ENCODE results near the gene LRRC75A. TPM values are rescaled to one million over a fixed set of nuclear protein-coding genes. Genes with fewer than 3 reads are reported as not detected.
"Not testable (repeated sequence)": the region's sequence is repeated elsewhere in the genome, so short reads cannot be mapped to it uniquely, and the experiment has no call there.

The LRRC75A gene
- polyA plus RNA-seq, 3 donors, result 1.0 to 2.4 (median 1.4) TPM

DNA sequence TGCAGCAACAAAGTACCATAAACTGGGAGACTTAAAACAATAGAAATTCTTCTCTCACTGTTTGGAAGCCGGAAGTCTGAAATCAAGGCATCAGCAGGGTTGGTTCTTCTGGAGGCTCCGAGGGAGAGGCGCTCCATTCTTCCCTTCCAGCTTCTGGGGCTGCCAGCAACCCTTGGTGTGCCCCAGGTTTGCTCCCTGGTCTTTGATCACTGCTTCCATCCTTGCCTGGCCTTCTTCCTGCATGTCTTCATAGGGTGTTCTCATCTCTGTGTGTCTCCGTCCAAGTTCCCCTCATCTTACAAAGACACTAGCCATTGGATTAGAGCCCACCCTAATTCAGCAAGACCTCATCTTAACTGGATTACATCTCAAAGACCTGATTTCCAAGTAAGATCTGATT, 35.3 kb upstream of the LRRC75A start:
- Mint-ChIP-seq H3K27me3 (ENCODE audit: low read depth in 3 of 3) (peaks cover 19 to 28% (median 25%) of the 10 kb centered on the region in 3 donors), H3K36me3 (no peaks in the 10 kb centered on the region), H3K9me3 (peaks cover 0 to 2% (median 0%) of the 10 kb centered on the region in 7 donors), H3K4me1 (no peaks in the 10 kb centered on the region), H3K4me3 (no peak overlapping the region), H3K27ac (no peak overlapping the region)
- Histone ChIP-seq H3K27me3 (ENCODE audit: control insufficient read depth in 2 of 2, insufficient read depth in 2 of 2, low read length in 2 of 2) (peaks cover 0 to 10% of the 10 kb centered on the region in 2 donors), H3K4me1 (ENCODE audit: control insufficient read depth in 1 of 2, insufficient read depth in 2 of 2, low read length in 2 of 2) (no peaks in the 10 kb centered on the region), H3K9me3 (replicated peaks in 1 of 2; ENCODE audit: control insufficient read depth in 1 of 2, insufficient read depth in 1 of 2, low read length in 2 of 2) (no peaks in the 10 kb centered on the region), H3K27ac (ENCODE audit: low read depth in 1 of 2, low read length in 2 of 2) (no peak overlapping the region), H3K9ac (ENCODE audit: insufficient read depth, low read length, poor library complexity, severe bottlenecking) (no peak overlapping the region), H4K20me1 (ENCODE audit: insufficient read depth, low read length) (no peaks in the 10 kb centered on the region), H3K36me3 (replicated peaks in 1 of 2; ENCODE audit: control insufficient read depth in 1 of 2, insufficient read depth in 2 of 2, low read length in 2 of 2) (no peaks in the 10 kb centered on the region), H3K79me2 (ENCODE audit: insufficient read depth, low read length) (no peaks in the 10 kb centered on the region), H2AFZ (ENCODE audit: insufficient read depth, low read depth, low read length, poor library complexity, severe bottlenecking) (peak overlapping the region; percentile 17), H3K4me2 (replicated peaks; ENCODE audit: extremely low read depth, low read length, poor library complexity, severe bottlenecking) (no peak overlapping the region), H3K4me3 (replicated peaks in 1 of 3; ENCODE audit: low read depth in 2 of 3, low read length in 3 of 3) (no peak overlapping the region)
- no peak for DNase-seq
- intact Hi-C loops (cut with micrococcal nuclease), result no loop called here
- 90% methylated on average over 3 of the region's 4 CpGs for WGBS (ENCODE audit: insufficient coverage)
- TF ChIP-seq, protein P1, sequence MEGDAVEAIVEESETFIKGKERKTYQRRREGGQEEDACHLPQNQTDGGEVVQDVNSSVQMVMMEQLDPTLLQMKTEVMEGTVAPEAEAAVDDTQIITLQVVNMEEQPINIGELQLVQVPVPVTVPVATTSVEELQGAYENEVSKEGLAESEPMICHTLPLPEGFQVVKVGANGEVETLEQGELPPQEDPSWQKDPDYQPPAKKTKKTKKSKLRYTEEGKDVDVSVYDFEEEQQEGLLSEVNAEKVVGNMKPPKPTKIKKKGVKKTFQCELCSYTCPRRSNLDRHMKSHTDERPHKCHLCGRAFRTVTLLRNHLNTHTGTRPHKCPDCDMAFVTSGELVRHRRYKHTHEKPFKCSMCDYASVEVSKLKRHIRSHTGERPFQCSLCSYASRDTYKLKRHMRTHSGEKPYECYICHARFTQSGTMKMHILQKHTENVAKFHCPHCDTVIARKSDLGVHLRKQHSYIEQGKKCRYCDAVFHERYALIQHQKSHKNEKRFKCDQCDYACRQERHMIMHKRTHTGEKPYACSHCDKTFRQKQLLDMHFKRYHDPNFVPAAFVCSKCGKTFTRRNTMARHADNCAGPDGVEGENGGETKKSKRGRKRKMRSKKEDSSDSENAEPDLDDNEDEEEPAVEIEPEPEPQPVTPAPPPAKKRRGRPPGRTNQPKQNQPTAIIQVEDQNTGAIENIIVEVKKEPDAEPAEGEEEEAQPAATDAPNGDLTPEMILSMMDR (IDR thresholded peaks at IDR 0.05), result no peak

DNA sequence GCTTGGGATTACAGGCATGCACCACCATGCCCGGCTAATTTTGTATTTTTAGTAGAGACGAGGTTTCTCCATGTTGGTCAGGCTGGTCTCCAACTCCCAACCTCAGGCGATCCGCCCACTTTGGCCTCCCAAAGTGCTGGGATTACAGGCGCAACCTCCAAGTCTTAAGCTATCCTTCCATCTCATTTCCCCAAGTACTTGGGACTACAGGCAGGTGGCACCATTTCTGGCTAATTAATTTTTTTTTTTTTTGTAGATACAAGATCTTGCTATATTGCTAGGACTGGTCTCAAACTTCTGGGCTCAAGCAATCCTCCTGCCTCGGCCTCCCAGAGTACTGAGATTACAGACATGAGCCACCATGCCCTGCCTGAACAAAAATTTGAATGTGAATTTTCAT, 33.6 kb upstream of the LRRC75A start:
- H3K9me3 ChIP-seq (replicated peaks in 1 of 2; ENCODE audit: control insufficient read depth in 1 of 2, insufficient read depth in 1 of 2, low read length in 2 of 2); H3K9ac ChIP-seq (ENCODE audit: insufficient read depth, low read length, poor library complexity, severe bottlenecking); H3K36me3 Mint-ChIP-seq; H3K27ac ChIP-seq (ENCODE audit: low read depth in 1 of 2, low read length in 2 of 2); H3K4me3 Mint-ChIP-seq; H3K4me2 ChIP-seq (replicated peaks; ENCODE audit: extremely low read depth, low read length, poor library complexity, severe bottlenecking); DNase-seq; H3K27me3 ChIP-seq (ENCODE audit: control insufficient read depth in 2 of 2, insufficient read depth in 2 of 2, low read length in 2 of 2); H3K4me1 ChIP-seq (ENCODE audit: control insufficient read depth in 1 of 2, insufficient read depth in 2 of 2, low read length in 2 of 2); H3K79me2 ChIP-seq (ENCODE audit: insufficient read depth, low read length); H4K20me1 ChIP-seq (ENCODE audit: insufficient read depth, low read length); H3K9me3 Mint-ChIP-seq; intact Hi-C loops (cut with micrococcal nuclease); H3K4me3 ChIP-seq (replicated peaks in 1 of 3; ENCODE audit: low read depth in 2 of 3, low read length in 3 of 3); H3K36me3 ChIP-seq (replicated peaks in 1 of 2; ENCODE audit: control insufficient read depth in 1 of 2, insufficient read depth in 2 of 2, low read length in 2 of 2); H2AFZ ChIP-seq (ENCODE audit: insufficient read depth, low read depth, low read length, poor library complexity, severe bottlenecking); H3K4me1 Mint-ChIP-seq: not testable (repeated sequence)
- peaks cover 18 to 23% (median 18%) of the 10 kb centered on the region in 3 donors for H3K27me3 Mint-ChIP-seq (ENCODE audit: low read depth in 3 of 3)
- peak overlapping the region in 1 of 7 donors; percentile 85 for H3K27ac Mint-ChIP-seq
- WGBS (ENCODE audit: insufficient coverage), result 93% methylated on average over 4 of the region's 6 CpGs
